Heart left ventricle (tissue), 13 donors: Measurements from ENCODE around the gene GSAP.

ENCODE experiments used
- CTCF ChIP-seq, 12 donors: fragments of 200-600 bp; sonication (generic) in 4 of 12; IDR thresholded peaks; one replicate each; pipeline versions ENCODE4 v1.5.0 to v1.8.0; 2018 to 2022; ENCODE audit warnings: antibody characterized with exemption in 12 of 12, mild to moderate bottlenecking in 5 of 12
- POLR2A ChIP-seq, 2 donors: fragments of 450-650 bp; IDR thresholded peaks; one replicate each; pipeline ENCODE4 v1.6.1; 2017; ENCODE audit warnings: antibody characterized with exemption in 2 of 2, mild to moderate bottlenecking in 2 of 2, moderate library complexity in 2 of 2
- donor health status: ischemic (EF 13 %, LVEDD 7.1; RV severe dilation, severe dysfunction).
- donor health status: DM: no; HTN: yes; CAD: no.
- donor health status: DM: no; HTN: no; CAD: no.
- donor health status: ischemic (EF 25% LVEDD 6.9; RV normal size, moderate dysfunction).
- donor health status: ischemic (EF 25% LVEDD 5.7; RV mildly dilated, moderate dysfunction).
- donor health status: ischemic (EF 35%, LVEDD 5.7; RV mildly dilated, moderate dysfunction).
- donor health status: nonischemic (EF 11% LVEDD 7.7; RV severe dilation, severe dysfunction).
- donor health status: DM: yes; HTN: yes; CAD: no.
- donor health status: PGD.
- donor health status: ischemic (EF 29% LVEDD 5.4; RV normal size, mild dysfunction).
- donor health status: nonischemic (EF 23%, LVEDD 6.1; RV moderate dilation, normal function).

GRCh38 chr7:77321300-77321699 is 94.8 kb downstream of the GSAP start:
- no peak for TF ChIP-seq CTCF (IDR thresholded peaks at IDR 0.05)
- no peak for TF ChIP-seq POLR2A (IDR thresholded peaks at IDR 0.05)
